ENCODE measurements around the gene PURA. TPM values are rescaled to one million over a fixed set of nuclear protein-coding genes. Genes with fewer than 3 reads are reported as not detected.
A peak's percentile ranks its signal among the peaks of the same experiment; 100 is the strongest.

Gene PURA
- total RNA-seq, 2 experiments from 2014 or later: 9.5 to 10.7 TPM

GRCh38 chr5:140116716-140117115 lies 2.8 kb downstream of the PURA start:
- H3K4me1 Mint-ChIP-seq: peaks cover 55% of the 10 kb centered on the region
- no peaks in the 10 kb centered on the region for H3K27me3 Mint-ChIP-seq
- ChIA-PET POLR2A (no interaction called here), CTCF (interaction anchor here (1.2 to 8.1 kb wide), 4 partner anchors 10 to 44 kb away, joined by 3 to 78 read pairs (median 4); no protein-coding TSS in a partner anchor)
- no peak overlapping the region for H3K27ac Mint-ChIP-seq
- DNase-seq: no peak
- H3K4me3 Mint-ChIP-seq: no peak overlapping the region
- intact Hi-C loops (cut with DNase I, micrococcal nuclease): loop anchor here (2.0 to 10.0 kb wide), 4 partner anchors 14 to 1762 kb away; partner anchors contain the start of genes HARS1 (in 1 of the 2), HARS2 (in 1 of the 2), KDM3B (in 1 of the 2) and UBE2D2 (in 1 of the 2)
- no peaks in the 10 kb centered on the region for H3K9me3 Mint-ChIP-seq (ENCODE audit: low read depth)
- ATAC-seq: no peak
- peaks cover 11% of the 10 kb centered on the region for H3K36me3 Mint-ChIP-seq (ENCODE audit: low read depth)

DNA sequence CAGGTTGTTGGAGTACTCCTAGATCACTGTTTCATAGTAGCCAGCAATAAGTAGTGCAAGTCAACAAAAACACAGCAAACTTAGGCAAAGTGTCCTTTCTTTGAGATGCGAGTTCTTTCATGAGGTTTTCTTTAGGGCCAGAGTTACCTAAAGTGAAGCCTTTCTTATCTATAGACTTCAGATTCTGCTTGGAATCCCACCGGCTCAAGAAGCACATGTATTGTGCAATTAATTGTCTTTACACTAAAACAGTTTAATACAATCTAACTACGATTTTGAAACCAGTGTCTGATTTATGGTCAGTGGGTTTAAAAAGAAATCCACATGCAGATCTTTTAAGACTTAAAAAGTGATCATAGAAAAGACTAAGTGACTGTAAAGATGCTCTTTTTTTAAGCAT lies 3.6 kb downstream of the PURA start:
- ChIA-PET CTCF (interaction anchor here (1.2 to 8.1 kb wide), 3 partner anchors 11 to 42 kb away, joined by 3 to 78 read pairs (median 5); no protein-coding TSS in a partner anchor), POLR2A (no interaction called here)
- peaks cover 11% of the 10 kb centered on the region for H3K36me3 Mint-ChIP-seq (ENCODE audit: low read depth)
- H3K27me3 Mint-ChIP-seq: no peaks in the 10 kb centered on the region
- ATAC-seq (no peak), DNase-seq (no peak)
- no peak overlapping the region for H3K4me3 Mint-ChIP-seq
- peaks cover 55% of the 10 kb centered on the region for H3K4me1 Mint-ChIP-seq
- H3K27ac Mint-ChIP-seq: no peak overlapping the region
- H3K9me3 Mint-ChIP-seq (ENCODE audit: low read depth): no peaks in the 10 kb centered on the region
- intact Hi-C loops (cut with DNase I, micrococcal nuclease): loop anchor here (2.0 to 10.0 kb wide), 4 partner anchors 13 to 1763 kb away; partner anchors contain the start of genes HARS1 (in 1 of the 2), HARS2 (in 1 of the 2), KDM3B (in 1 of the 2) and UBE2D2 (in 1 of the 2)

DNA sequence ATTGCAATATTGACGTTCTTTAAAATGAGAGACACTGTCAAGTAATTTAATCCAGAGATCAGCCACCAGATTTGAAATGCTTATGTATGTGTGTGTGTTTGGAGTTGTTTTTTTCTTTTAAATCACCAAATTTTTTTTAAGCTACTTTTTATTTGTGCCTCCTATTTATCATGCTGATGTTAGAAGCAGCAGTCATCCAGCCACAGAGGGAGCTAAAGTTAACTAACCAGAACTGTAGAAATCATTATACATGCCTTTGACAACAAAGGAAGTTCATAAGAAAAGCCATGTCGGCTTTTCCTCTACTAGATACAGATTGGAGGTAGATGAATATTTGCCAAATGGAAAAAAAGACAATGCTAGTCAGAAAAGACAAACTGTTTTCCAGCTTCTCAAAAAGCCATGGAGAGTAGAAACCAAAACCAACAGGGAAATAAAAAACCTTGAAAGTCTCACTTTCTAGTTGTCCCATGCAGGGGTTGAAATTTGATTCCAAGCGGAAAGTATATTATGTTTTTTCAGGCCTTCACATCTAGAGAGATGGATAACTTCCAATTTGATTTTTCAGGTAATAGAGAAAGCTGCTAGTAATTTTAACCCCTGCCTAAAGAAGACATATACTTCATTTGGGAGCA lies 4.5 kb downstream of the PURA start:
- DNase-seq: no peak
- H3K36me3 Mint-ChIP-seq (ENCODE audit: low read depth): peaks cover 11% of the 10 kb centered on the region
- peaks cover 57% of the 10 kb centered on the region for H3K4me1 Mint-ChIP-seq
- intact Hi-C loops (cut with DNase I, micrococcal nuclease): loop anchor here (2.0 to 10.0 kb wide), 4 partner anchors 14 to 1764 kb away; partner anchors contain the start of genes HARS1 (in 1 of the 2), HARS2 (in 1 of the 2), KDM3B (in 1 of the 2) and UBE2D2 (in 1 of the 2)
- H3K27ac Mint-ChIP-seq: no peak overlapping the region
- CTCF ChIA-PET: interaction anchor here (0.5 to 8.1 kb wide), 4 partner anchors 15 to 428 kb away, joined by 3 to 78 read pairs (median 4); no protein-coding TSS in a partner anchor
- POLR2A ChIA-PET: no interaction called here
- no peaks in the 10 kb centered on the region for H3K27me3 Mint-ChIP-seq
- no peak for ATAC-seq
- no peaks in the 10 kb centered on the region for H3K9me3 Mint-ChIP-seq (ENCODE audit: low read depth)
- no peak overlapping the region for H3K4me3 Mint-ChIP-seq

DNA sequence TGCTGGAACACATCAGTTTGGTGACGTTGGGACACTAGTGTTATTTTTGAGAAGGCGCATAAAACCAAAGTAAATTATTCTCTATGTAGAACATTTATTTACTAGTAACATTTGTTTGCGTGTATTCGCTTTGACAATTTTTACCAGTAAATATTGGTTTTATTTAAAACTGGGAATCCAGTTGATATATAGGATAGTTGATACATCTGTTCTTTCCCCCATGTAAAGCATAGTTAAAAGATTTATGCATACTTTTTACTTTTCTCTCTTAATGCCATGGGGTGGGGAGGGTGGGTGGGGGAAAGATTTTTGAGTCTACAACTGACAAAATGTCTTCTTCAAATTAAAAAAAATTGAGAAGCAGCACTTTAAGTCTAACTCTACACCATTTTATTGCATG lies 11.7 kb downstream of the PURA start, which contains the start of gene IGIP:
Gene IGIP, plus strand, starts transcription at position 301 of the 400 bp plus-strand sequence. CDS start 2,540 bp downstream, outside the sequence.
- DNase-seq (no peak), ATAC-seq (no peak)
- no peaks in the 10 kb centered on the region for H3K9me3 Mint-ChIP-seq (ENCODE audit: low read depth)
- ChIA-PET POLR2A (no interaction called here), CTCF (interaction anchor here (0.7 to 3.8 kb wide), 4 partner anchors 9 to 1960 kb away, joined by 3 to 13 read pairs (median 4); no protein-coding TSS in a partner anchor)
- H3K27ac Mint-ChIP-seq: no peak within 1 kb of the TSS
- intact Hi-C loops (cut with DNase I, micrococcal nuclease): no loop called here
- peaks cover 35% of the 10 kb centered on the region for H3K4me1 Mint-ChIP-seq
- H3K36me3 Mint-ChIP-seq (ENCODE audit: low read depth): no peaks in the 10 kb centered on the region
- no peak within 1 kb of the TSS for H3K4me3 Mint-ChIP-seq
- no peaks in the 10 kb centered on the region for H3K27me3 Mint-ChIP-seq

- no peaks in the 10 kb centered on the region for H3K9me3 Mint-ChIP-seq (ENCODE audit: low read depth)
- ATAC-seq (no peak), DNase-seq (no peak)
- no peaks in the 10 kb centered on the region for H3K36me3 Mint-ChIP-seq (ENCODE audit: low read depth)
- H3K4me1 Mint-ChIP-seq: peaks cover 39% of the 10 kb centered on the region
- no peaks in the 10 kb centered on the region for H3K27me3 Mint-ChIP-seq
- POLR2A ChIA-PET: no interaction called here
- intact Hi-C loops (cut with DNase I, micrococcal nuclease): no loop called here
- CTCF ChIA-PET: interaction anchor here (0.5 to 1.2 kb wide), 5 partner anchors 16 to 157 kb away, joined by 3 read pairs; no protein-coding TSS in a partner anchor
- no peak overlapping the region for H3K27ac Mint-ChIP-seq
- no peak overlapping the region for H3K4me3 Mint-ChIP-seq
Measured at GRCh38 chr5:140126315-140127012, 12.6 kb downstream of the PURA start.

- no peaks in the 10 kb centered on the region for H3K9me3 Mint-ChIP-seq (ENCODE audit: low read depth)
Measured at GRCh38 chr5:140128376-140128775, 14.5 kb downstream of the PURA start.

DNA sequence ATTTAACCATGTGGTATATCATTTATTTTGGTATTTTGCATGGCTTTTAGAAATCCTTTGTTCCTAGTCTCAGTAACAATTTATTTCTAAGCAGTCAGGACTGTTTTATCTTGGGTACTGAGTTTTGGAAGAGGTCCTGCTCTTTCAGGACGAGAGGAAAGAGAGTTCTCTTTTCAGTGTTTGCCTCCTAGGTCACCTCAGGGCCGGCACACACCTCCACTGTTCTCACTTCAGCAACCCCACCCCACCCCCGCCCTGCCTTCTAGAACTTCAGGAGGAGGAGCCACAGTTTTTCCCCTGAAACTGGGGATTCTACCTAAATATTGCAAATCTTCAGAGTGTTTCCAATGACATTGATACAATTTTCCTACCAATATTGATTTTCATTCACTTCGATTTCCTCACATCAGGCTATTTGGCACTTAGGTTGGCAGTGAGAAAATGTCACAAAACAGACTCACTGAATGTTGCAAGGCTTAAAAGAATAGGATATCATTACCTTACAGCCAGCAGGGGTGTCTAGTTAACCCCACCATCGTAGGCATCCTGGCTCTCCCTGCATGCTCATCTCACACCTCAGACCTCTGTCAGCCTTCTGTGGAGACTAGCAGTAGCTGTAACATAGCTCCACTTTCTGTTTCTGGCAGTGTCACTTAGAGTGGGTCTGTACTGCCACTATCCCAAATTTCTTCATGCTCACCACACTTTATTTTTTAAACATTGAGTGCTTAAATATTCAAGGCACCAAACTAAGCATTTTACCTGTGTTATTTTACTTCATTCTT lies 17.2 kb downstream of the PURA start:
- intact Hi-C loops (cut with DNase I, micrococcal nuclease): loop anchor here in 1 of 2 experiments (2.0 kb wide), 1 partner anchor 14 kb away; no protein-coding TSS in a partner anchor
- POLR2A ChIA-PET: interaction anchor here (0.7 to 1.0 kb wide), 3 partner anchors 14 to 26 kb away, joined by 3 to 5 read pairs (median 3); no protein-coding TSS in a partner anchor
- peak; percentile 46 for ATAC-seq

More at GRCh38 chr5:140128376-140128775, 14.5 kb downstream of the PURA start:
- no peak for DNase-seq
- H3K4me1 Mint-ChIP-seq: peaks cover 38% of the 10 kb centered on the region
- ATAC-seq: no peak
- no peaks in the 10 kb centered on the region for H3K27me3 Mint-ChIP-seq
- POLR2A ChIA-PET: interaction anchor here (0.6 kb wide), 1 partner anchor 115 kb away, joined by 7 read pairs; no protein-coding TSS in a partner anchor
- intact Hi-C loops (cut with DNase I, micrococcal nuclease): no loop called here
- CTCF ChIA-PET: no interaction called here
- H3K4me3 Mint-ChIP-seq: no peak overlapping the region
- H3K36me3 Mint-ChIP-seq (ENCODE audit: low read depth): no peaks in the 10 kb centered on the region
- no peak overlapping the region for H3K27ac Mint-ChIP-seq

GRCh38 chr5:140131967-140132409 lies 18.1 kb downstream of the PURA start:
- ChIA-PET CTCF (interaction anchor here (0.5 to 6.8 kb wide), 14 partner anchors 9 to 1158 kb away, joined by 3 to 78 read pairs (median 3); partner anchors contain the start of gene TMCO6), POLR2A (interaction anchor here (0.5 to 1.0 kb wide), 4 partner anchors 13 to 27 kb away, joined by 3 to 5 read pairs (median 3); no protein-coding TSS in a partner anchor)
- no peaks in the 10 kb centered on the region for H3K27me3 Mint-ChIP-seq
- intact Hi-C loops (cut with DNase I, micrococcal nuclease): loop anchor here in 1 of 2 experiments (2.0 kb wide), 1 partner anchor 15 kb away; no protein-coding TSS in a partner anchor
- peak; percentile 93 for ATAC-seq
- no peak overlapping the region for H3K27ac Mint-ChIP-seq
- peak; percentile 45 for DNase-seq
- peaks cover 41% of the 10 kb centered on the region for H3K4me1 Mint-ChIP-seq
- H3K36me3 Mint-ChIP-seq (ENCODE audit: low read depth): no peaks in the 10 kb centered on the region
- H3K9me3 Mint-ChIP-seq (ENCODE audit: low read depth): no peaks in the 10 kb centered on the region
- H3K4me3 Mint-ChIP-seq: no peak overlapping the region

More for the DNA sequence above, 17.2 kb downstream of the PURA start:
- Mint-ChIP-seq H3K9me3 (ENCODE audit: low read depth) (no peaks in the 10 kb centered on the region), H3K4me3 (no peak overlapping the region), H3K27ac (no peak overlapping the region), H3K4me1 (peaks cover 41% of the 10 kb centered on the region), H3K36me3 (ENCODE audit: low read depth) (no peaks in the 10 kb centered on the region), H3K27me3 (no peaks in the 10 kb centered on the region)
- DNase-seq: no peak
- CTCF ChIA-PET: interaction anchor here (0.6 to 6.8 kb wide), 11 partner anchors 8 to 218 kb away, joined by 3 to 78 read pairs (median 4); no protein-coding TSS in a partner anchor

GRCh38 chr5:140133514-140134167 lies 19.7 kb downstream of the PURA start:
- no peak for ATAC-seq
- Mint-ChIP-seq H3K27me3 (no peaks in the 10 kb centered on the region), H3K27ac (no peak overlapping the region), H3K4me1 (peaks cover 41% of the 10 kb centered on the region), H3K36me3 (ENCODE audit: low read depth) (no peaks in the 10 kb centered on the region), H3K9me3 (ENCODE audit: low read depth) (no peaks in the 10 kb centered on the region), H3K4me3 (no peak overlapping the region)
- DNase-seq: no peak
- intact Hi-C loops (cut with DNase I, micrococcal nuclease): no loop called here
- POLR2A ChIA-PET: no interaction called here
- CTCF ChIA-PET: interaction anchor here (0.7 to 6.8 kb wide), 10 partner anchors 10 to 95 kb away, joined by 3 to 78 read pairs (median 4); no protein-coding TSS in a partner anchor

DNA sequence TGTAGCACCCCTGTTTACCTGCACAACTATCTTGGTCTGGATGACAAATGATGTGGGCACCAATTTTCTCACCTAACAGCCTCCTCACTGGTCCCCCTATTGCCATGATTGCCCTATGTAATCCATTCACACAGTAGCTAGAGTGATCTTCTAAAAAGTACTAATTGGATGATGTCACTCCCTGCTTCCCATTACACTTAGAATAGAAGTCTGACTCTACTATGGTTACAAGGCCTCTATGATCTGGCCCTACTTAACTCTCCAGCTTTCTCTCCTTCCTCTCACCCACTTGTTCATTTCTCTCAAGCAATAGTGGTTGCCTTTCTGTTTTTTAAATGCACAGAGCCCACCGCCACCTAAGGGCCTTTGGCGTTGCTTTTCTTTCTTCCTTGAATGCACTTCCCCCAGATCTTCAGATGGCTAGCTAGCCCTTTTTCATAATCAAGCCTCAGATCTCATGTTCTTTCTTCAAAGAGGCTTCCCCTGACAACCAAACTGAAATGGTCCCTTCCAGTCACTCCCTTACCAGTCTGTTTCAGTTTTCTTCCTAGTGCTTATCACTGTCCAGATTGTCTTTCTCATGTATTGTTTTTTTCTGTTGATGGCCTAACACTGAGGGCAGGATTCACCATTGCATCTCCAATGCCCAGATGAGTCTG lies 20.5 kb downstream of the PURA start:
- Mint-ChIP-seq H3K4me1 (peaks cover 41% of the 10 kb centered on the region), H3K27me3 (no peaks in the 10 kb centered on the region), H3K36me3 (ENCODE audit: low read depth) (no peaks in the 10 kb centered on the region), H3K4me3 (no peak overlapping the region), H3K9me3 (ENCODE audit: low read depth) (no peaks in the 10 kb centered on the region), H3K27ac (no peak overlapping the region)
- ATAC-seq: no peak
- no peak for DNase-seq
- CTCF ChIA-PET: interaction anchor here (1.0 to 6.8 kb wide), 8 partner anchors 10 to 64 kb away, joined by 3 to 78 read pairs (median 4); no protein-coding TSS in a partner anchor
- intact Hi-C loops (cut with DNase I, micrococcal nuclease): no loop called here
- POLR2A ChIA-PET: no interaction called here
